HEK293 (cell line): Measurements from ENCODE around the gene CPNE4.

Source experiments
- ZFP3 ChIP-seq: fragments of 450-650 bp; formaldehyde crosslinking; IDR thresholded peaks from 2 replicates; pipeline ENCODE4 v1.5.1; 2016; ENCODE audit warnings: low read depth, missing biosample characterization, missing genetic modification characterization
- TF ChIP-seq, protein P1 (sequence below): fragments of 450-650 bp; IDR thresholded peaks from 2 replicates; pipeline ENCODE4 v1.5.1; 2018; ENCODE audit warnings: missing biosample characterization, mild to moderate bottlenecking, missing genetic modification characterization
- TF ChIP-seq, protein P2 (sequence below): fragments of 450-650 bp; formaldehyde crosslinking; IDR thresholded peaks from 2 replicates; pipeline ENCODE4 v1.5.1; 2016; ENCODE audit warnings: missing biosample characterization, missing genetic modification characterization
- TF ChIP-seq, protein P3 (sequence below): IDR thresholded peaks from 2 replicates; pipeline ENCODE4 v1.6.1; 2011; ENCODE audit warnings: mild to moderate bottlenecking, low read depth, low read length, borderline replicate concordance
- TF ChIP-seq, protein P4 (sequence below): fragments of 450-650 bp; formaldehyde crosslinking; IDR thresholded peaks from 2 replicates; pipeline ENCODE4 v1.5.1; 2016; ENCODE audit warnings: missing biosample characterization, missing genetic modification characterization, low read depth

DNA sequence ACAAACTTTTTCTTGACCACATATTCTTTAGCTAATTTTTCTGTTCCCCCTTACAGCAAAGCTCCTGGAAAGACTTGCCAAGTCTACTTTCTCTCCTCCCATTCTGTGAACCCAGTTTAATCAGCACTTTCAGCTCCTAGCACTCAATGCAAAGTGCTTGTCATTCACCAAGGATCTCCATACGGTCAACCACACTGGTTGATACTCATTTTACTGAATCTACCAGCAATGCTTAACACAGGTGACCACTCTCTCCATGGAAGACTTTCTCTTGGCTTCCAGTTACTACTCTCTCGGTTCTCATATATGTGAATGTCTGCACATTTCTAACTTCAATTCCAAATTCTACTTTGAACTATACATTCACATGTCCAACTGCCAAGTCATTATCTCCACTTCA, 543.7 kb downstream of the CPNE4 start:
- TF ChIP-seq, protein P1, sequence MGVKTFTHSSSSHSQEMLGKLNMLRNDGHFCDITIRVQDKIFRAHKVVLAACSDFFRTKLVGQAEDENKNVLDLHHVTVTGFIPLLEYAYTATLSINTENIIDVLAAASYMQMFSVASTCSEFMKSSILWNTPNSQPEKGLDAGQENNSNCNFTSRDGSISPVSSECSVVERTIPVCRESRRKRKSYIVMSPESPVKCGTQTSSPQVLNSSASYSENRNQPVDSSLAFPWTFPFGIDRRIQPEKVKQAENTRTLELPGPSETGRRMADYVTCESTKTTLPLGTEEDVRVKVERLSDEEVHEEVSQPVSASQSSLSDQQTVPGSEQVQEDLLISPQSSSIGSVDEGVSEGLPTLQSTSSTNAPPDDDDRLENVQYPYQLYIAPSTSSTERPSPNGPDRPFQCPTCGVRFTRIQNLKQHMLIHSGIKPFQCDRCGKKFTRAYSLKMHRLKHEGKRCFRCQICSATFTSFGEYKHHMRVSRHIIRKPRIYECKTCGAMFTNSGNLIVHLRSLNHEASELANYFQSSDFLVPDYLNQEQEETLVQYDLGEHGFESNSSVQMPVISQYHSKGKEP (tag by site-specific recombination) = no peak
- TF ChIP-seq, protein P2, sequence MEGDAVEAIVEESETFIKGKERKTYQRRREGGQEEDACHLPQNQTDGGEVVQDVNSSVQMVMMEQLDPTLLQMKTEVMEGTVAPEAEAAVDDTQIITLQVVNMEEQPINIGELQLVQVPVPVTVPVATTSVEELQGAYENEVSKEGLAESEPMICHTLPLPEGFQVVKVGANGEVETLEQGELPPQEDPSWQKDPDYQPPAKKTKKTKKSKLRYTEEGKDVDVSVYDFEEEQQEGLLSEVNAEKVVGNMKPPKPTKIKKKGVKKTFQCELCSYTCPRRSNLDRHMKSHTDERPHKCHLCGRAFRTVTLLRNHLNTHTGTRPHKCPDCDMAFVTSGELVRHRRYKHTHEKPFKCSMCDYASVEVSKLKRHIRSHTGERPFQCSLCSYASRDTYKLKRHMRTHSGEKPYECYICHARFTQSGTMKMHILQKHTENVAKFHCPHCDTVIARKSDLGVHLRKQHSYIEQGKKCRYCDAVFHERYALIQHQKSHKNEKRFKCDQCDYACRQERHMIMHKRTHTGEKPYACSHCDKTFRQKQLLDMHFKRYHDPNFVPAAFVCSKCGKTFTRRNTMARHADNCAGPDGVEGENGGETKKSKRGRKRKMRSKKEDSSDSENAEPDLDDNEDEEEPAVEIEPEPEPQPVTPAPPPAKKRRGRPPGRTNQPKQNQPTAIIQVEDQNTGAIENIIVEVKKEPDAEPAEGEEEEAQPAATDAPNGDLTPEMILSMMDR (tag by site-specific recombination) = no peak
- no peak for TF ChIP-seq ZFP3 (tag by site-specific recombination)
- TF ChIP-seq, protein P3, sequence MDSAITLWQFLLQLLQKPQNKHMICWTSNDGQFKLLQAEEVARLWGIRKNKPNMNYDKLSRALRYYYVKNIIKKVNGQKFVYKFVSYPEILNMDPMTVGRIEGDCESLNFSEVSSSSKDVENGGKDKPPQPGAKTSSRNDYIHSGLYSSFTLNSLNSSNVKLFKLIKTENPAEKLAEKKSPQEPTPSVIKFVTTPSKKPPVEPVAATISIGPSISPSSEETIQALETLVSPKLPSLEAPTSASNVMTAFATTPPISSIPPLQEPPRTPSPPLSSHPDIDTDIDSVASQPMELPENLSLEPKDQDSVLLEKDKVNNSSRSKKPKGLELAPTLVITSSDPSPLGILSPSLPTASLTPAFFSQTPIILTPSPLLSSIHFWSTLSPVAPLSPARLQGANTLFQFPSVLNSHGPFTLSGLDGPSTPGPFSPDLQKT = no peak
- TF ChIP-seq, protein P4, sequence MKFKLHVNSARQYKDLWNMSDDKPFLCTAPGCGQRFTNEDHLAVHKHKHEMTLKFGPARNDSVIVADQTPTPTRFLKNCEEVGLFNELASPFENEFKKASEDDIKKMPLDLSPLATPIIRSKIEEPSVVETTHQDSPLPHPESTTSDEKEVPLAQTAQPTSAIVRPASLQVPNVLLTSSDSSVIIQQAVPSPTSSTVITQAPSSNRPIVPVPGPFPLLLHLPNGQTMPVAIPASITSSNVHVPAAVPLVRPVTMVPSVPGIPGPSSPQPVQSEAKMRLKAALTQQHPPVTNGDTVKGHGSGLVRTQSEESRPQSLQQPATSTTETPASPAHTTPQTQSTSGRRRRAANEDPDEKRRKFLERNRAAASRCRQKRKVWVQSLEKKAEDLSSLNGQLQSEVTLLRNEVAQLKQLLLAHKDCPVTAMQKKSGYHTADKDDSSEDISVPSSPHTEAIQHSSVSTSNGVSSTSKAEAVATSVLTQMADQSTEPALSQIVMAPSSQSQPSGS (tag by site-specific recombination) = no peak
